Anterior cingulate cortex (tissue), 58 donors: ENCODE measurements around the gene COPE.
"Not testable (repeated sequence)": the region's sequence is repeated elsewhere in the genome, so short reads cannot be mapped to it uniquely, and the experiment has no call there.

Source experiments
- DNase-seq, 58 donors: peaks; one replicate each; lab custom pipeline; 2025; lab: John Stamatoyannopoulos, UW

Gene COPE

GRCh38 chr19:18941628-18942354, 22.6 kb upstream of the COPE start:
- peak in 4 of 58 donors; percentile 5 to 8 (median 6) for DNase-seq

- peak in 51 of 58 donors; percentile 5 to 82 (median 56) for DNase-seq
Observed at GRCh38 chr19:18940769-18941627, 21.8 kb upstream of the COPE start, which contains the start of gene HOMER3. Gene HOMER3 (minus strand): TSS chr19:18941217. CDS start chr19:18938982, 2,235 bp downstream.

- DNase-seq: peak in 47 of 58 donors; percentile 8 to 73 (median 44)
Observed at GRCh38 chr19:18939922-18940768, 21.0 kb upstream of the COPE start.

- no peak for DNase-seq
Observed at GRCh38 chr19:18939163-18939562, 20.0 kb upstream of the COPE start.

GRCh38 chr19:18933297-18933696, 14.1 kb upstream of the COPE start:
- DNase-seq: no peak

GRCh38 chr19:18932216-18932841, 13.1 kb upstream of the COPE start:
- DNase-seq: peak in 49 of 58 donors; percentile 5 to 83 (median 52)

- DNase-seq: no peak
Observed at GRCh38 chr19:18931316-18932162, 12.4 kb upstream of the COPE start.

- no peak for DNase-seq
Observed at GRCh38 chr19:18929311-18929710, 10.1 kb upstream of the COPE start.

- DNase-seq: no peak
Observed at GRCh38 chr19:18928018-18928805, 9.0 kb upstream of the COPE start.

- no peak for DNase-seq
Observed at GRCh38 chr19:18924684-18925213, 5.6 kb upstream of the COPE start.

GRCh38 chr19:18922228-18922985, 3.2 kb upstream of the COPE start:
- no peak for DNase-seq

- DNase-seq: no peak
Observed at GRCh38 chr19:18921593-18921992, 2.4 kb upstream of the COPE start.

GRCh38 chr19:18920400-18920799, 1.2 kb upstream of the COPE start:
- no peak for DNase-seq

GRCh38 chr19:18919900-18920214, 670 bp upstream of the COPE start:
- DNase-seq: no peak

- DNase-seq: not testable (repeated sequence)
Observed at GRCh38 chr19:18917593-18917992, 1.6 kb downstream of the COPE start.

GRCh38 chr19:18915639-18916038, 3.5 kb downstream of the COPE start:
- peak in 51 of 58 donors; percentile 8 to 82 (median 53) for DNase-seq

- no peak for DNase-seq
Observed at GRCh38 chr19:18913466-18913865, 5.7 kb downstream of the COPE start.
